AG20443 (cell line): Measurements from ENCODE around the gene ZNF428.
A peak's percentile ranks its signal among the peaks of the same experiment; 100 is the strongest.
"Not testable (repeated sequence)": the region's sequence is repeated elsewhere in the genome, so short reads cannot be mapped to it uniquely, and the experiment has no call there.

Source experiments
- DNase-seq: peaks from one replicate; pipeline ENCODE4 v3.0.0; 2012; ENCODE audit warnings: low spot score, mixed read lengths

ZNF428 gene

DNA sequence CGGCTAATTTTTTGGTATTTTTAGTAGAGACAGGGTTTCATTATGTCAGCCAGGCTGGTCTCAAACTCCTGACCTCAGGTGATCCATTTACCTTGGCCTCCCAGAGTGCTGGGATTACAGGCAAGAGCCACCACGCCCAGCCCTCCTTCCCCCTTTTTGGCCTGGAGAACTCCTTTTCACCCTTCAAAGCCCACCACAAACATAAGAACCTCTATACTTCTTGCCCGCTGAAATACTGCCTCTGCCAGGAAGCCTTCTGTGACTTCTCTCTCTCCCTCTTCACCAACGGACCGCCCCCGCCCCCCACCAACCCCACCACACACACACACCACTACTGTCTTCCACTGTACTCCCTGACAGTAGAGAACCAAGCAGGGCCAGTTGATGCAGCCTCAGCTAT, 2.5 kb downstream of the ZNF428 start:
- DNase-seq: no peak

DNA sequence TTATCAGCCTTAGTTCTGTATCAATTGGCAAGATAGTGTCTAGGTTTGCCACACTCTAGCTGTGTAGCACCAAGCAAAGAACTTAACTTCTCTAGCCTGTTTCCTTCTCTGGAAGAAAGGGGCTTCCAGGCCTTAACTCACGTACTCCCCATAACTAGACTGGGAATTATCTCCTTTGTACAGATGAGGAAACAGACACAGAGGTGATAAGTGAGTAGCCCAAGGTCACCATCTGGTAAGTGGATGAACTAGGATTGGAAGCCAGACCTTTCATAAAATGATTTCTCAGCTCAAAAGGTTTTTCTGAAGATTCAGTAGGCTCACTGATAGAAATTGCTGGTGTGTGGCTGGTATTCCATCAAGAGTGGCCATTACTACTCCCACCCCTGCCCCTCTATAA, 3.1 kb downstream of the ZNF428 start:
- no peak for DNase-seq

DNA sequence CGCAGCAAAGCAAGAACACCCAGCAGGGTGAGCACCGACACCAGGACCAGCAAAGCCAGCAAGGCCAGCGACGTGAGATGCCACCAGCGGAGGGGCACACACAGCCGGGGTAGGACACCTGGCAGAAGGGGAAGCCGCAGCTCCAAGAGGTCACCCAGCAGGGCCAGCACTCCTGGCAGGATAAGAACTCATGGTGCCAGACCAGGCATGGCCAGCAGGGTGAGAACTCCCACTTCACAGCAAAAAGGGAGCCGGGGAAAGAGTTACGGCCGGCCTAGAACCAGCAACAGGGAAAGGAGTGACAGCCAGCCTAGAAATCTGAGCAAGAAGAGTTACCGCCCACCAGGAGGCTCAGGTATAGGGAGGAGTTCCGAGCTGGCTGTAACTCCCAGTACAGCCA, 7.1 kb downstream of the ZNF428 start:
- DNase-seq: no peak

DNA sequence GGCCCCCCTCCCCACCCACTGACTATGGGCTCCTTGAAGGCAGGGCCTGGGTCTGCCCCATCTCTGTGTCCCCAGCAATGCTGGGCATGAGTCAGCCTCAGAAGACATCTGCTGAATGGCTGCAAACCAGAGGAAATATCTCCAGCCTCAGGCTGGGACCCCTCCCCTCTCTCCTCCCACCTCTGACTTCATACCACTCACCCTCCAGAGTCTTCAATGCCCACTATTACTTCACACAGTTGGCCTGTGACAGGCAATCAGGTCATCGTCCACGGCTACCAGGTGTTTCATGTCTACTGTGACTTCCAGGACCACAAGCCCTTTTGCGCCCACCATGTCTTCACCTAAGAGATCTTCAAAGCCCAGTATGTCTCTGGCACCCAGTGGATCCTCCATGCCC, 7.6 kb downstream of the ZNF428 start, which contains the start of gene SRRM5:
Gene SRRM5, plus strand, starts transcription at position 301 of the 400 bp plus-strand sequence. Its CDS starts 34 bp downstream, at position 335.
- no peak for DNase-seq

DNA sequence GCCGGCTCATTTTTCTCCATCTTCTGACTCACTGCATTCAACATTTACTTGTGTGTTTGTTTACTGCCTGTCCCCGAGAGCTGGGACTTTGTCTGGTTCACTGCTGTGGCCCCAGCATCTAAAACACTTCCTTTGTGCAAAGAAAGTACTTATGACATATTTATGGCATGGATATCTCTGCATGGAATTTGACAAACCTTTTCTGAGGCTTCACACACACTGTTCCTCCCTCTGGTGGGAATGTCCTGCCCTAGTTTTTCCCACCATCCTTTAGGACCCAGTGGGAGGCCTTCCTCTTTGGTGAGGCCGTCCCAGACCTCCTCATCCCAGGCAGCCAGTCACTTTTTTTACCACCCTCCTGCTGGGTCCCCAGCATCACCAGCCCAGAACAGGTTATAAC, 8.9 kb downstream of the ZNF428 start:
- no peak for DNase-seq

DNA sequence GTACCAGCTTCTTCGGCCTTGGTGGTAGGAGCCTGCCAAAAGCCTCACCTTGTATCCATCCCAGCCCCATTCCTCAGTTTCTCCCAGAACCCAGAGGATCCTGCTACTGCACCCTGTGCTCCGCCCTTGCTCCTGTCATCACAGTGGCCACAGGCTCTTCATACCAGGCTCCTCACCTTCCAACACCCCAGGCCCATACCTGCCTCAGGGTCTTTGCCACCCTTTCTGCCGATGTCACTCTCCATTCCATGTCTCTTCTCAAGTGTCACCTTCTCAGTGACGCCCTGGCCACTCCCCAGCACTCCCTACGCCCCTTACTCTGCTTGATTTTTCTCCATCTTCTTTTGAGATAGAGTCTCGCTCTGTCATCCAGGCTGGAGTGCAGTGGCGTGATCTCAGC, 9.6 kb downstream of the ZNF428 start:
- no peak for DNase-seq

DNA sequence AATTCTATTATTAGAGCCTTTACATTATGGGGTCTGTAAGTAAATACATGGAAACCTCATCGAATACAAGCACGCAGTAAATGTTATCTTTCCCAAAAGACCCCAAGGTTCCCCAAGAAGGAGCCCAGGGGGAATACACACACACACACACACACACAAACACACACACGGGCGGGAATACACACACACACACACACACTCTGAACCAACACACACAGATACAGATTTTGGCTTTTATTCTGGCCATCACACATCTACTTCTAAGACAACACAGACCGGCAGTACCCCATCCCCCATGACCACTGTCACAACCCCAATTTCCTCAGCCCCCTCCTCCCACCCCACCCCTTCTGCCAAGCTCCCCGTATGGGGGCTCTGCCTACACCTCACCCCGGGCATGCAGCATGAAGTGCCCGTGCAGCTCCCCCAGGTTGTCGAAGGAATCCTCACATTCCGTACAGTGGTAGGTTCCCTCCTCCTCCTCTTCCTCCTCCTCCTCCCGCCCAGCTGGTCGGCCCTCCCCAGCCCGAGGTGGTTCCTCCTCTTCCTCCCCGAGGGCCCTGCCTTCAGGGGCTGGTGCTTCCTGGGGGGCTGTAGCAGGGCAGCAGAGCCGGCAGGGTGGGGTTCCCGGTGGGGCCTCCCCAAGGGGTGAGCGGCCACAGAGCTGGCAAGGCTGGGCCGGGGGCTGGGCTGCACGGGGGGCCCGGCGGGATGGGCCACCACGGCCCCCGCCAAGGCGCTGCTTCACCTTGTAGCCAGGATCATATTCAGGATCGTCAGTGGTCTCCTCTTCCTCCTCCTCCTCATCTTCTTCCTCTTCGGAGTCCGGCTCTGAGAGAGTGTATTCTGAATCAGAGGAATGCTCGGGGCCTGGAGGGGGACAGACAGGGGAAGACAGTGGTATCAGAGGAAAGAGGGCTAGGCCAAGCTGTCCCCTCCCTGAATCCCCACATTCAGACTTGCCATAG, 11.9 kb downstream of the ZNF428 start:
- no peak for DNase-seq

DNA sequence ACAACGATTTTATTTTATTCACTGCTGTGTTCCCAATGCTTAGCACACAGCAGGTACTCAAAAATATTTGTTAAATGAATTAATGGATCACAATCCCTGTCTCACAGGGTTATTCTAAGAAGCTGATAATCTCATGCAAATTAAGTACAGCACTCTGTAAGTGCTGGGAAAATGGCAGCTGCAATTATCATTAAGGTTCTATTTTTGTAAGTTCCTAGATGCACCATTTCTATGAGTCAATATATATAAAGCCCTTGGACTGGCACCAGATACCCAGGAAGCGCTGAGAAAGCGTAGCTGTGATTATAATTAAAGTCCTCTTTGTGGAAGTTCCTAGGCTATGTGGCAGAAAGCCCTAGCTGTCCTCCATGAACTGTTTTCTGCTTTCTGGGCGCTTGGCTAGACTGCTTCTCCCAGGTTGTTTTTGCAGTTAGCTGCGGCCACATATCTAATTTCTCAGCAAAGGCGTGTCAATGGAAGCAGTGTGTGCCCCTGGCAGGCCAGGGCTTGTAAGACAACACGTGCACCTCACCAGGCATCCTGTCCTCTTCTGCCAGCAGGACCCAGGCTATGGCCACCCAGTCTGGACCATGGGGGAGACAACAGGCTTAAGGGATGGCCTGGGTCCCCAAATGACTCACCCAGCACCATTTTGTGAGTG, 12.7 kb downstream of the ZNF428 start:
- DNase-seq: no peak

DNA sequence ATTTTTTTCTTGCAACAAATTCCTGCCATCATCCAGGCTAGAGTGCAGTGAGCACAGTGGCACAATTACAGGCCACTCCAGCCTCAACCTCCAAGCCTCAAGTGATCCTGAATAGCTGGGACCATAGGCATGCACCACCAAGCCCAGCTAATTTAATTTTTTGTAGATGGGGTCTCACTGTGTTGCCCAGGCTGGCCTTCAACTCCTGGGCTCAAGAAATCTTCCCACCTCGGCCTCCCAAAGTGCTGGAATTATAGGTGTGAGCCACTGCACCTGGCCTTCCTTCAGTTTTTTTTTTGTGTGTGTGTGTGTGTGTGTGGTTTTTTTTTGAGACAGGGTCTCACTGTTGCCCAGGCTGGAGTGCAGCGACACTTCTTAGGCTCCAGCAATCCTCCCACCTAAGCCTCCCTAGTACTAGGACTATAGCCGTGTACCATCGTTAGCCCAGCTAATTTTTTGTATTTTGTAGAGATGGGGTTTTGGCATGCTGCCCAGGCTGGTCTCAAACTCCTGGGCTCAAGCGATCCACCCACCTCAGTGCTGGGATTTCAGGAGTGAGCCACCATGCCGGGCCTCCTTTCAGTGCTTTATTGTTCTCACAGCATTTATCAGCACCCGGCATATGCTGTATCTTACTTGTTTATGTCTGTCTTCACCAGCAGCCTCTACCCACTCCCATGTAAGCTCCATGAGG, 13.4 kb downstream of the ZNF428 start:
- no peak for DNase-seq

DNA sequence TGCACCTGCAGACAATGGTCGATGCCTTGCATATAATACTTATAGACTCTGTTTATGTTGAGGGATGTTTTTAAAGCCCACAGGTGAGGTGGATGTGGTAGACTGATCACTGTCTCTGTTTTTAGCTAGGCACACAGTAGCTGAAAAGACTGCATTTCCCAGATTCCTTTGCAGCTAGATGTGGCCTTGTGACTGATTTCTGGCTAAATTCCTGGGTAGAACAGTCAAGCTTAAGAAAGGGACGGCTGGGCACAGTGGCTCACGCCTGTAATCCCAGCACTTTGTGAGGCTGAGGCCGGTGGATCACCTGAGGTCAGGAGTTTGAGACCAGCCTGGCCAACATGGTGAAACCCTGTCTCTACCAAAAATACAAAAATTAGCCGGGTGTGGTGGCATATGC, 19.1 kb downstream of the ZNF428 start:
- DNase-seq: not testable (repeated sequence)

DNA sequence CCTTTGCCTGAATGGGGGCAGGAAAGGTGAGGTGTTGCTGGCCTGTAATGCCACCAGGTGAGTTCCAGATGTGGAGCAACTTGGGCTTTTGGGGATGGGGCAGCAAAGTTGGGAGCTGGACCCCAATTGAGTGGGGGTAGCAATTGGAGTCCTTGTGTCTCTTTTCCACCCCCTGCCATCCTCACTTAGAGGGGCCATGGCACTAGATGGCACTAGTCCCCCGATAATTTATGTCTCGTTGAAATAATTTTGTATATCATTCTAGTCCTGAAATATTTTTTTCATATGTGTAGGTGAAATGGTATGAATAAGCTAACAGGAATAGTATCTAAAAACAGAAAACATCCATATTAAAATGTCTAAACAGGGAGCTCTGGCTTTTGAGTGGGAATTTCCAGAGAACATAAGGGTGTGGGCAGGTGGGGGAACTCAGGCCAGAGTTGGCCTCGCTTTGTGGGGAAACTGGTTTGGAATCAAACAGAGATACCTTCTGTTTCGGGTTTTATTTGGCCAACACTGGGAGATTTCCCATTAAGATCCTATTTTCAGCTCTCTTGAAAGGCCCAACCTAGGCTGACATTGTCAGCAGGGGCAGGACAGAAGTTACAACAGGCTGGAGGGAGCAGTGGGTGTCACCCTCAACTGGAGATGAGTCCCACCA, 19.7 kb downstream of the ZNF428 start:
- DNase-seq: no peak

DNA sequence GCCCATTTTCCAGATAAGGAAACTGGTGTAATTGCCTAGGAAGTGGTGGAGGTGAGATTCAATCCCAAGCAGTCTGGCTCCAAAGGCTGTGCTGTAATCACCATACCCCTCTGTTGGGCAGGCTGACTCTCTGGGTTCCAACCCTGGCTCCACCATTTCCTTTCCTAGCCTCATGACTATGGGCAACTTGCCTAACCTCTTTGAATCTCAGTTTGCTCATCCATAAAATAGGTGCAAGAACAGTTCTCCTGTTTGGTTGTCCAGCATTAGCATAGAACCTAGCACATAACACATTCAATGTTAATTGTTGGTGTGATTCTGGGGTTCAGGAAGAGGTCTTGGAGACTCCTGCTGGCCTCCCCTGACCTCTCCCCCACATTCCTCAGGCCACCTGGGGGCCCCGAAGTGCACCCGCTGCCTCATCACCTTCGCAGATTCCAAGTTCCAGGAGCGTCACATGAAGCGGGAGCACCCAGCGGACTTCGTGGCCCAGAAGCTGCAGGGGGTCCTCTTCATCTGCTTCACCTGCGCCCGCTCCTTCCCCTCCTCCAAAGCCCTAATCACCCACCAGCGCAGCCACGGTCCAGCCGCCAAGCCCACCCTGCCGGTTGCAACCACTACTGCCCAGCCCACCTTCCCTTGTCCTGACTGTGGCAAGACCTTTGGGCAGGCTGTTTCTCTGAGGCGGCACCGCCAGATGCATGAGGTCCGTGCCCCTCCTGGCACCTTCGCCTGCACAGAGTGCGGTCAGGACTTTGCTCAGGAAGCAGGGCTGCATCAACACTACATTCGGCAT, 20.8 kb downstream of the ZNF428 start:
- no peak for DNase-seq

DNA sequence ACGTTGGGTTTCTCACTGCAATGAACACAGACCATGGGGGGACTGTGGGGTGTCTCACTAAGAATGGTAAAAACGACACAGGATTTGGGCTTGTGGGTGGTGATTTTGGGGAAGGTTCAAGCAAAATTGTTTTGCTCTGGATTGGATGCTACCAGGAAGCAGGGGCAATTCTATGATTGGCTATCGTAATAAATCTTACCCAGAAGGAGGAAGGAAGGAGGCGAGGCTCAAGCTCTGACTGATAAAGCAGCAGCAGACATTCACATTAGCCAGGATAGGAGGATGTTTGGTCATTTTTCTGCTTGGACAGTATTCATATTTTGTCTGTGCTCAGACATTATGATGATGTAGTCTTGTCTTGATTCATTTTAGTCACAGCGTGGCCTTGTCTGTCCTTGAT, 21.6 kb downstream of the ZNF428 start:
- no peak for DNase-seq

DNA sequence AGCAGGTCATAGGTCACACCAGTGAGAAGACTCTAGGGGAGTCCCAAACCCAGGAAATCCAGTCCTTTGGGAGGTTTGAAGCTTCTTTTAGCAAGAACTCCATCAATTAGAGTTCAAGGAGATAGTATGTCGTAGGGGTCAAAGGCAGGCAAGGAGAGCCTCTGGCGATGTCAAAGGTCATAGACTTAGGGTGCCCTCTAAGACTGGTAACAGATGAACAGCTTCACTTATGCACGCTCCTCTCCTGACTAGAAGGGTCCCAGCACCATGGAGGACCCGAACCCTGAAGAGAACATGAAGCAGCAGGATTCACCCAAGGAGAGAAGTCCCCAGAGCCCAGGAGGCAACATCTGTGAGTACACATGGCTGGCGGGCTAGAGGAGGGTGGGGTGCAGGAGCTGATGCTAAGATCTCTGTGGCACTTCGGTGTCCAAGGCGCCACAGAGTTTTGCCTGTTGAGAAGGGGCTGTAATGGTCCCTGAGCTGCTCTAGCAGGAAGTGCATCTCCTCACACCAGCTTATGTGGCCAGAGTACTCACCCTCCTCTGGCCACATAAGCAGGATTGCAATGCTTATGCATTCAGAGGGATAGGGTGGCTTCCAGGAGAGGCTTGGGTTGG, 22.5 kb downstream of the ZNF428 start:
- peak; percentile 24 for DNase-seq

DNA sequence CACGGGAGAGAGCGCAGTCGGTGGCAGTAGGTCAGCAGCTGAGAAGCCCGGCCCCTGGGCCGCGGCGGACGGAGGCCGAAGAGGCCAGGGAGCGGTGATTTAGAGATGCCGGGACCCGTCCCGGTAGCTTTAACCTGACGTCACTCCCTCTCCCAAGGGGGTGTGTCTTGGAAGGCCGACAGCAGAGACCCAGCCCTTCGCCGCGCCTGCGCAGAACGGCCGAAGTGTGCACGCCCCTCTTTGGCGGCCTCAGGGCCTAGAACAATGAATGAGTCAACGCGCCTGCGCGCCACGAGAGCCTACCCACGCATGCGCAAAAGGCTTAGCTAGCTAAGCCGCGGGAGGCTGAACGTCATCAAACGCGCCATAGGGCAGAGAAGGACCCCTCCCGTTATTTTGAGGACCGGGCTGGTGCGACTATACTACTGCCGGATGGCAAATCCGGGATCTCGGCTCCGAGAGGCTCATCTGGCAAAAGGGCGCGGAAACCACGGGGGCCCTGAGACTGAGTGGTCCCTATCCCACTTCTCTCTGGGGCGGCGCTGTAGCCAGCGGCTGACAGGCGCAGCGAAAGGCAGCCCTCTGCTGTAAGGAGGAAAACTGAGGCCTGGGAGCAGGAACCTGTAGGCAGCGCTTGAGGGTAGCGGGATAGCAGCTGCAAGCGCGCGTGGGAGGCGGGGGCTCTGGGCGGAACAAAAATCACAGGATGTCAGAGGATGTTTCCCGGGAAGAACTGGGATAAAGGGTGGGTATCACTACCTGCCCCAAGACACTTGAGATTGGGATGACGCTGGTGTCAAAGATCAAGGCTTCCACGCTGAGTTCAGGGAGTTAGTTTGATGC, 23.2 kb downstream of the ZNF428 start, which contains the start of the genes IRGQ and ZNF576:
Gene IRGQ, minus strand, starts transcription at position 136 of the 843 bp plus-strand sequence. CDS start 796 bp downstream, outside the sequence.
Gene ZNF576, plus strand, starts transcription at position 597 of the 843 bp plus-strand sequence. CDS start 514 bp downstream, outside the sequence.
- peak; percentile 99 for DNase-seq

DNA sequence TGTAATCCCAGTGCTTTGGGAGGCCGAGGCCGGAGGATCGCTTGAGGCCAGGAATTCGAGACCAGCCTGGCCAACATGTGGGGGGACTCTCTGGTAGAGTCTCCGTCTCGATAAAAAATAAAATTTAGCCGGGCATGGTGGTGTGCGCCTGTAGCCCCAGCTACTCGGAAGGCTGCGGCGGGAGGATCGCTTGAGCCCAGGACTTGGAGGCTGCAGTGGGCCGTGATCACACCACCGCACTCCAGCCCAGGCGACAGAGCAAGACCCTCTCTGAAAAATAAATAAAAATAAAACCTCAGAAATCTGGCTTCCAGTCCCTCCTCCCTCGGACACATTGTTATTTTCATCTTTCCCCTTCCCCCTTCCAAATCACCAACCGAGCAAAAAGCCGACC, 23.8 kb downstream of the ZNF428 start:
- no peak for DNase-seq

DNA sequence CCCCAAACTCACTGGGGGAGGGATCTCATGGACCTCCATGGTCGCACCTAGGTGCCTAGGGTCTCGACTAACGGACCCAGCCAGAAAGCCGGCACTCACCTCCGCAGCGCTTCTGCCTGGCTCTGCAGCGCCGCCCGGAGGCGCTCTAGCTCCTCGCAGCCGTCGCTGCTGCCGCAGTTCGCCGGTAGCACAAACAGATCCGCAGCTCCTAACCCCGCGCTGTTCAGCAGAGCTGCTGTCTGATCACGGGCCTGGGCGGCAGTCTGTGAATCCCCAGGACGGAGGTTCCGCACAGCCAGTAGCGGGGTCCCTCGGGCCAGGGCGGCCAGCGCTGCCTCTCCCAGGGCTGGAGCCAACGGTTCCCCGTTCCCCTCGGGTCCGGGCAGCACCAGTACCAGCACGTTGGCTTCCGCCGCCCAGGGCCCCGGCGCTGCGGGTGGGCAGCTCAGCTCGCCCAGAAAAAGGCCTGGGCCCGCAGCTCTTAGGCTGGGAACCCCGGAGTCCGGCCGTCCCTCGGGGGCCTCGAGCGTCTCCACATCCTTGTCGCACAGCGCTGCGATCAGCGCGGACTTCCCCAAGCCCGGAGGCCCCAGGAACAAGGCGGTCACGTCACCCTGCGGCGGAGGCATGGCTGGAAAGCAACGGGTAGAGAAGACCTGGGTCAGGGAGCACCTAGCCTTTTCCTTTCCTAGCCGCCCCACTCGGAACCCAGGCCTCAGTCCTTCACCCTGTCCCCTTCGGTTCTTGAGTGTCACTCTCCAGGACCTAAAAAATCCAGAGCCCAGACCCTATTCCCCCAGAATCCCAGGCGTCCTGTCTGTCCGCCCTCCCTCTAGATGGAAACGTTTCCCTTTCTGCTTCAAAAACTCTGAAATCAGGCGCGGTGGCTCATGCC, 24.5 kb downstream of the ZNF428 start:
- DNase-seq: peak; percentile 67

DNA sequence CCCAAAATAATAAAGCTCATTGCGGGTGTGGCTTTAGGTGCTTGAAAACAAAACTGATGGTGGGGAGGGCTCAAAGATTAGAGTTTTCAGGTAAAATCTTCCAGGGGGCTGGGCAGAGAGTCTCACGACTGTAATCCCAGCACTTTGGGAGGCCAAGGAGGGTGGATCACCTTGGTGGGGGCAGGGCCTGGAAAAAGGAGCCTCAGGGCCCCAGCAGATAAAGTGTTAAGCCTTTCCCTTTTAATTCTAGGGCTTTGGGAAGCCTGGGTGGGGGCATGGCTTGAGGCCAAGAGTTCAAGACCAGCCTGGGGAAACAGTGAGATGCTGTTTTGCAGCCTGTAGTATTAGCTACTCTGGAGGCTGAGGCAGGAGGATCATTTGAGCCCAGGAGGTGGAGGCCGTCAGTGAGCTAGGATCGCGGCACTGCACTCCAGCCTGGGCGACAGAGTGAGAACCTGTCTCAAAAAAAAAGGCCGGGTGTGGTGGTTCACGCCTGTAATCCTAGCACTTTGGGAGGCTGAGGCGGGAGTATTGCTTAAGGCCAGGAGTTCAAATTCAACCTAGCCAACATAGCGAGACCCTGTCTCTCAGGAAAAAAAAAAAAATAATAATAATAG, 25.2 kb downstream of the ZNF428 start:
- DNase-seq: no peak
